Neural progenitor cell (in vitro differentiated cells): Measurements from ENCODE around the gene DYSF. TPM values are rescaled to one million over a fixed set of nuclear protein-coding genes. Genes with fewer than 3 reads are reported as not detected.
A peak's percentile ranks its signal among the peaks of the same experiment; 100 is the strongest.

Experiments
- DNase-seq: peaks from one replicate; pipeline ENCODE4 v3.0.0-alpha.2; 2016; ENCODE audit warnings: low spot score
- H2AFZ ChIP-seq: fragments of 200-600 bp; sonication (generic); replicated peaks from 2 replicates; pipeline ENCODE4 v1.6.1; 2016; ENCODE audit warnings: antibody characterized with exemption
- H3F3A ChIP-seq: fragments of 200-600 bp; sonication (generic); 2 replicates; pipeline ENCODE4 v1.6.1; 2016; ENCODE audit warnings: antibody characterized with exemption, low read depth
- H3K27ac ChIP-seq: fragments of 200-600 bp; sonication (generic); 2 replicates; pipeline ENCODE4 v1.5.1; 2016; ENCODE audit warnings: mild to moderate bottlenecking
- H3K27me3 ChIP-seq: fragments of 200-600 bp; sonication (generic); 2 replicates; pipeline ENCODE4 v1.6.1; 2016; ENCODE audit warnings: mild to moderate bottlenecking, moderate library complexity
- H3K36me3 ChIP-seq: fragments of 200-600 bp; sonication (generic); 2 replicates; pipeline ENCODE4 v1.5.1; 2016
- H3K4me1 ChIP-seq: fragments of 200-600 bp; sonication (generic); 2 replicates; pipeline ENCODE4 v1.6.1; 2016; ENCODE audit warnings: mixed run types
- H3K4me2 ChIP-seq: fragments of 200-600 bp; sonication (generic); 2 replicates; pipeline ENCODE4 v1.6.1; 2016
- H3K4me3 ChIP-seq: fragments of 200-600 bp; sonication (generic); 2 replicates; pipeline ENCODE4 v1.5.1; 2016
- H3K79me2 ChIP-seq: fragments of 200-600 bp; sonication (generic); 2 replicates; pipeline ENCODE4 v1.6.1; 2016; ENCODE audit warnings: low read depth
- H3K9ac ChIP-seq: fragments of 200-600 bp; sonication (generic); 2 replicates; pipeline ENCODE4 v1.6.1; 2016
- H3K9me3 ChIP-seq: fragments of 200-600 bp; sonication (generic); 2 replicates; pipeline ENCODE4 v1.5.1; 2016; ENCODE audit warnings: low read depth
- H4K20me1 ChIP-seq: fragments of 200-600 bp; sonication (generic); 2 replicates; pipeline ENCODE4 v1.6.1; 2016; ENCODE audit warnings: low read depth
- H3K27ac Mint-ChIP-seq: 3 replicates; pipeline ENCODE4 v1.8.0; 2021; ENCODE audit warnings: mixed read lengths
- H3K27me3 Mint-ChIP-seq: 2 replicates; pipeline ENCODE4 v1.8.0; 2022; ENCODE audit warnings: low read depth, mild to moderate bottlenecking, inconsistent platforms, moderate library complexity, mixed read lengths; ENCODE audit not compliant: insufficient read depth
- H3K36me3 Mint-ChIP-seq: 3 replicates; pipeline ENCODE4 v1.8.0; 2021; ENCODE audit warnings: mixed read lengths
- H3K4me1 Mint-ChIP-seq: 3 replicates; pipeline ENCODE4 v1.8.0; 2021; ENCODE audit warnings: mixed read lengths
- H3K4me3 Mint-ChIP-seq: 3 replicates; pipeline ENCODE4 v1.8.0; 2021; ENCODE audit warnings: mild to moderate bottlenecking, moderate library complexity, mixed read lengths
- H3K9me3 Mint-ChIP-seq: 3 replicates; pipeline ENCODE4 v1.8.0; 2020; ENCODE audit warnings: mixed read lengths
- EZH2 ChIP-seq: fragments of 200-600 bp; sonication (generic); IDR thresholded peaks from 2 replicates; pipeline ENCODE4 v1.6.1; 2017; ENCODE audit warnings: antibody characterized with exemption, mild to moderate bottlenecking, moderate library complexity
- EZH2phosphoT487 ChIP-seq: fragments of 200-600 bp; sonication (generic); IDR thresholded peaks from 2 replicates; pipeline ENCODE4 v1.6.1; 2017; ENCODE audit warnings: antibody characterized with exemption
- total RNA-seq: library from RNA; depleted of rRNA; stranded (reverse); fragments of >200 nt; gene quantifications from 2 replicates; pipeline ENCODE4 v1.2.3, GENCODE V29; 2015; ENCODE audit warnings: low replicate concordance
- TF ChIP-seq, protein P1 (sequence below): fragments of 200-600 bp; sonication (generic); IDR thresholded peaks from 2 replicates; pipeline ENCODE4 v1.5.1; 2017; ENCODE audit warnings: antibody characterized with exemption, mild to moderate bottlenecking

Gene DYSF
- total RNA-seq, 1 donor from 2014 or later, result 0.39 TPM

DNA sequence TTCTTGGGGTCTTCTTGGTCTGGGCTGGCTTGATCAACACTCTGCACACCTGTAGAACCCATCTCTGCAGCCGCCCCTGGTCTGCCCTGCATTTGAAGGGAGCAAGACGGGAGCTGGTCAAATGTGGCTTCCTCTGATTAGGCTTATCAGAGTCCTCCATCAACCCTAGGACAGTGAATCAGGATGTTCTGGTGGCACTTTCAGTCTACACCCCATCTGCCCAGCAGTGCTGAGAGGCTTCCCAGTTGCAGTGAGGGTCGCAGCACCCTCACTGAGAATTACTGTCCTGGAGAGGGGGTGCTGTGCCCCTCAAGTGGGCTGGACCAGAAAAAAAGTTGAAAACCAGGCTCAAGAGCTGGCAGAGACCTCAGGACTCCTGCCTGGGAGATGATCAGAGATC, 152.9 kb downstream of the DYSF start:
- Histone ChIP-seq H3K4me1 (peaks cover 25% of the 10 kb centered on the region), H3K27ac (no peak overlapping the region), H3K4me3 (no peak overlapping the region), H2AFZ (peak overlapping the region; percentile 71), H3F3A (peaks cover 7% of the 10 kb centered on the region), H3K9me3 (no peaks in the 10 kb centered on the region), H4K20me1 (no peaks in the 10 kb centered on the region), H3K79me2 (no peaks in the 10 kb centered on the region), H3K36me3 (no peaks in the 10 kb centered on the region), H3K4me2 (no peak overlapping the region), H3K9ac (no peak overlapping the region), H3K27me3 (no peaks in the 10 kb centered on the region)
- no peaks in the 10 kb centered on the region for H3K9me3 Mint-ChIP-seq
- H3K4me3 Mint-ChIP-seq, result no peak overlapping the region
- H3K4me1 Mint-ChIP-seq, result peaks cover 23% of the 10 kb centered on the region
- no peak for DNase-seq
- peaks cover 3% of the 10 kb centered on the region for H3K27me3 Mint-ChIP-seq
- H3K36me3 Mint-ChIP-seq, result no peaks in the 10 kb centered on the region
- TF ChIP-seq EZH2, result no peak
- H3K27ac Mint-ChIP-seq, result no peak overlapping the region

DNA sequence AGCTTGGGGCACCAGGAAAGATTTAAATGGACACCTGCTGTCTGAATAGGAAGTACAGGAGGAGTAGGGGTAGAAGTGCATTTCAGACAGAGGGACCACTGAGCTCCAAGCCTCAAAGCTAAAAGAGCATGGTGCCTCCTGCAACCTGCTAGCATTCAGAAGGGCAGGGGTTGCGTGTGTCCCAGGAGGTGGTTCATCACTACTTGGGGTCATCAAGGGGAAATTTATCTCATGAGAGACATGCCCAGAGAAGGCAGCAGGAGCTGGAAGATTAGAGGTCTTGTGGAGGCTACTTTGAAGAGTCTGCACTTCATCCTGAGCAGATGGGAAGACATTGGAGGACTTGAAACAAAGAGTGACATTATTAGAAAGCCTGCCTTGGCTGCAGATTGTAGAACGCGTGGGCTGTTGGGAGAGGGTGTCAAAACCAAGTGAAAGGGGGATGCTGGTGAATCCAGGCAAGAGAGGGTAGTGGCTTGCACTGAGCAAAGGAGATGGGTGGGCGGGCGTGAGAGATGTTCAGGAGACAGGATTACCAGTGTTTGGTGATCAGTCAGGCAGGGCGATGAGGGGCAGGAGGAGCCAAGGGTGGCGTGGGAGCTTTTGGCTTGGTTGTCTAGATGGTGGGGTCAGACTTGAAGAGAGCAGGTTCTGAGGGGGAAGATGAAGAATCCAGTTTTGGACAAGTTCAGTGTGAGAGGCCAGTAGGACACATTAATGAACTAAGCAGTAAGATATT, 154.0 kb downstream of the DYSF start:
- no peaks in the 10 kb centered on the region for H3K36me3 ChIP-seq
- no peak overlapping the region for H3K9ac ChIP-seq
- Mint-ChIP-seq H3K4me1 (peaks cover 23% of the 10 kb centered on the region), H3K36me3 (no peaks in the 10 kb centered on the region), H3K27ac (no peak overlapping the region), H3K27me3 (peaks cover 3% of the 10 kb centered on the region), H3K9me3 (no peaks in the 10 kb centered on the region), H3K4me3 (no peak overlapping the region)
- H3K79me2 ChIP-seq, result no peaks in the 10 kb centered on the region
- DNase-seq, result no peak
- no peaks in the 10 kb centered on the region for H3K27me3 ChIP-seq
- H3K4me3 ChIP-seq, result no peak overlapping the region
- H4K20me1 ChIP-seq, result no peaks in the 10 kb centered on the region
- no peak overlapping the region for H3K4me2 ChIP-seq
- TF ChIP-seq EZH2phosphoT487, result no peak
- TF ChIP-seq, protein P1, sequence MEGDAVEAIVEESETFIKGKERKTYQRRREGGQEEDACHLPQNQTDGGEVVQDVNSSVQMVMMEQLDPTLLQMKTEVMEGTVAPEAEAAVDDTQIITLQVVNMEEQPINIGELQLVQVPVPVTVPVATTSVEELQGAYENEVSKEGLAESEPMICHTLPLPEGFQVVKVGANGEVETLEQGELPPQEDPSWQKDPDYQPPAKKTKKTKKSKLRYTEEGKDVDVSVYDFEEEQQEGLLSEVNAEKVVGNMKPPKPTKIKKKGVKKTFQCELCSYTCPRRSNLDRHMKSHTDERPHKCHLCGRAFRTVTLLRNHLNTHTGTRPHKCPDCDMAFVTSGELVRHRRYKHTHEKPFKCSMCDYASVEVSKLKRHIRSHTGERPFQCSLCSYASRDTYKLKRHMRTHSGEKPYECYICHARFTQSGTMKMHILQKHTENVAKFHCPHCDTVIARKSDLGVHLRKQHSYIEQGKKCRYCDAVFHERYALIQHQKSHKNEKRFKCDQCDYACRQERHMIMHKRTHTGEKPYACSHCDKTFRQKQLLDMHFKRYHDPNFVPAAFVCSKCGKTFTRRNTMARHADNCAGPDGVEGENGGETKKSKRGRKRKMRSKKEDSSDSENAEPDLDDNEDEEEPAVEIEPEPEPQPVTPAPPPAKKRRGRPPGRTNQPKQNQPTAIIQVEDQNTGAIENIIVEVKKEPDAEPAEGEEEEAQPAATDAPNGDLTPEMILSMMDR, result no peak
- TF ChIP-seq EZH2, result no peak
- H3K27ac ChIP-seq, result no peak overlapping the region
- peaks cover 25% of the 10 kb centered on the region for H3K4me1 ChIP-seq
- peaks cover 7% of the 10 kb centered on the region for H3F3A ChIP-seq
- H3K9me3 ChIP-seq, result no peaks in the 10 kb centered on the region
- no peak overlapping the region for H2AFZ ChIP-seq

DNA sequence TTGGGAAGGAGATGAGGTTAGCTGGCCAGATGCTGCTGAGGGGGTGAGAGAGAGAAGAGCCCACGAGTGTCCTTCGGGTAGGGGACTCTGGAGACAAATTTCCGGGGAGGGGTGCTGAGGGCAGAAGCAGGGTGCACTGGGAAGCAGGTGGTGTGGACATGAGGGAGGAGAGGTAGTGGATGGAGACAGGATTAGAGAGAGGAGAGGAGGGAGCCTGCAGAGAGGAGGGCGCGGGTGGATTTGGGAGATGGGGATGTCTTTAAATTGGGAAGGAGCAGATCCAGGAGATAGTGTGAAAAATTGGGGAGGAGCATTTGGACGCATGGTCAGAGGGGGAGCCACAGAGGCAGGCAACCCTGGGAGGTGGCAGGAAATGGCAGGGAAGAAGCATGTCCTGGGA, 154.7 kb downstream of the DYSF start:
- Histone ChIP-seq H3K27ac (no peak overlapping the region), H3K79me2 (no peaks in the 10 kb centered on the region), H3K4me2 (no peak overlapping the region), H3K36me3 (no peaks in the 10 kb centered on the region), H3K9me3 (no peaks in the 10 kb centered on the region), H3K4me1 (peaks cover 25% of the 10 kb centered on the region), H3K27me3 (no peaks in the 10 kb centered on the region), H3K9ac (no peak overlapping the region), H3K4me3 (no peak overlapping the region), H4K20me1 (no peaks in the 10 kb centered on the region), H2AFZ (no peak overlapping the region), H3F3A (peaks cover 7% of the 10 kb centered on the region)
- Mint-ChIP-seq H3K27ac (no peak overlapping the region), H3K4me3 (no peak overlapping the region), H3K27me3 (peaks cover 3% of the 10 kb centered on the region), H3K36me3 (no peaks in the 10 kb centered on the region), H3K9me3 (no peaks in the 10 kb centered on the region), H3K4me1 (peaks cover 23% of the 10 kb centered on the region)
- DNase-seq, result no peak
- TF ChIP-seq EZH2phosphoT487, result no peak
- TF ChIP-seq, protein P1, result no peak
- no peak for TF ChIP-seq EZH2

DNA sequence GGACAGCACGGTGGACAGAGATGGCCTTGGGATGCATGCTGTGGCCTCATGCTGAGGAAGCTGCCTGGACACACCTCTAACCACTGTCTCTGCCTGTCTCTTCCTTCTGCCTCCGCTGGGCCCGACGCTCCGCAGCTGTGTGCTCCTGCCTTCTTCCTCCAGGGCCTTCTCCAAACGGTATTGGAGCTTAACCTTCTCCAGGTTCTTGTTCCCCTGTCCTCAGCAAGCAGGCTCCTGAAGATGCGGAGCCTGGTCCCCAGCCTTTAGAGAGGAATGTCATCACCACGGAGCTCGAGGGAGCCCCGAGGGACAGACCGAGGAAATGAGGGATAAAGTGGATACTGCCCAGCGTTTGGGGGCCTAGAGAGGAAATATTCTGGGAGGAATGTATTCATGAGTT, 155.1 kb downstream of the DYSF start:
- no peaks in the 10 kb centered on the region for H4K20me1 ChIP-seq
- H3K27ac Mint-ChIP-seq, result no peak overlapping the region

More for the DNA sequence above, 155.1 kb downstream of the DYSF start:
- Histone ChIP-seq H3K79me2 (no peaks in the 10 kb centered on the region), H3K36me3 (no peaks in the 10 kb centered on the region), H3K27me3 (no peaks in the 10 kb centered on the region), H3K9ac (no peak overlapping the region), H3F3A (peaks cover 7% of the 10 kb centered on the region), H3K27ac (no peak overlapping the region), H3K4me2 (no peak overlapping the region), H3K9me3 (no peaks in the 10 kb centered on the region), H3K4me3 (no peak overlapping the region), H3K4me1 (peaks cover 25% of the 10 kb centered on the region), H2AFZ (no peak overlapping the region)
- H3K27me3 Mint-ChIP-seq, result peaks cover 3% of the 10 kb centered on the region
- H3K4me3 Mint-ChIP-seq, result no peak overlapping the region
- H3K4me1 Mint-ChIP-seq, result peaks cover 23% of the 10 kb centered on the region
- no peaks in the 10 kb centered on the region for H3K36me3 Mint-ChIP-seq
- no peaks in the 10 kb centered on the region for H3K9me3 Mint-ChIP-seq
- TF ChIP-seq, protein P1, result no peak
- TF ChIP-seq EZH2, result no peak
- no peak for TF ChIP-seq EZH2phosphoT487
- DNase-seq, result no peak
